Peyer's patch (tissue), 4 donors: Measurements from ENCODE around the gene DKK3. TPM values are rescaled to one million over a fixed set of nuclear protein-coding genes. Genes with fewer than 3 reads are reported as not detected.

ENCODE experiments used
- DNase-seq, 3 donors: peaks; one replicate each; pipeline ENCODE4 v3.0.0-alpha.2; 2017 to 2019
- H3K27ac ChIP-seq, 4 donors: fragments of 200-600 bp; sonication (generic); one replicate each; pipeline ENCODE4 v1.5.1; 2016 to 2019
- H3K27me3 ChIP-seq, 2 donors: fragments of 200-600 bp; sonication (generic); one replicate each; pipeline ENCODE4 v1.5.1; 2019
- H3K36me3 ChIP-seq, 3 donors: fragments of 200-600 bp; sonication (generic); one replicate each; pipeline ENCODE4 v1.5.1; 2016 to 2019
- H3K4me1 ChIP-seq, 4 donors: fragments of 200-600 bp; sonication (generic); one replicate each; pipeline ENCODE4 v1.5.1; 2016 to 2019
- H3K4me3 ChIP-seq, 4 donors: fragments of 200-600 bp; sonication (generic); 1 replicate in 3 of 4; 2 replicates in 1 of 4; pipeline ENCODE4 v1.5.1; 2016 to 2019; ENCODE audit warnings: mild to moderate bottlenecking in 1 of 4
- H3K9me3 ChIP-seq, 4 donors: fragments of 200-600 bp; sonication (generic); one replicate each; pipeline ENCODE4 v1.5.1; 2016 to 2019; ENCODE audit warnings: mild to moderate bottlenecking in 1 of 4
- CTCF ChIP-seq, 6 experiments: fragments of 450-650 bp in 4 of 6; fragments of 200-600 bp in 2 of 6; sonication (generic) in 1 of 6; IDR thresholded peaks; one replicate each; pipeline ENCODE4 v1.5.1; 2017 to 2019; ENCODE audit warnings: antibody characterized with exemption in 6 of 6, mild to moderate bottlenecking in 3 of 6, moderate library complexity in 1 of 6
- POLR2A ChIP-seq, 2 donors: fragments of 450-650 bp; IDR thresholded peaks; one replicate each; pipeline ENCODE4 v1.5.1; 2017; ENCODE audit warnings: antibody characterized with exemption in 2 of 2, mild to moderate bottlenecking in 2 of 2, moderate library complexity in 2 of 2
- total RNA-seq, 4 donors: library from RNA; depleted of rRNA; stranded (reverse); fragments of >200 nt; gene quantifications; one replicate each; pipeline ENCODE4 v1.1.0, GENCODE V29; 2016

Gene DKK3
- total RNA-seq, 4 donors from 2014 or later: 19.8 to 52.0 (median 26.7) TPM

GRCh38 chr11:11946878-11947277, 61.5 kb downstream of the DKK3 start:
- H3K9me3 ChIP-seq: no peaks in the 10 kb centered on the region
- H3K4me1 ChIP-seq: no peaks in the 10 kb centered on the region
- TF ChIP-seq POLR2A (IDR thresholded peaks at IDR 0.05): no peak
- TF ChIP-seq CTCF (IDR thresholded peaks at IDR 0.05): no peak
- no peaks in the 10 kb centered on the region for H3K27me3 ChIP-seq
- peaks cover 0 to 45% (median 0%) of the 10 kb centered on the region in 3 donors for H3K36me3 ChIP-seq
- H3K27ac ChIP-seq: no peak overlapping the region
- DNase-seq: no peak
- no peak overlapping the region for H3K4me3 ChIP-seq

GRCh38 chr11:11946180-11946579, 62.2 kb downstream of the DKK3 start:
- no peaks in the 10 kb centered on the region for H3K27me3 ChIP-seq
- no peak overlapping the region for H3K27ac ChIP-seq

GRCh38 chr11:11944444-11944843, 64.0 kb downstream of the DKK3 start:
- Histone ChIP-seq H3K4me3 (no peak overlapping the region), H3K4me1 (no peaks in the 10 kb centered on the region), H3K27ac (no peak overlapping the region), H3K9me3 (no peaks in the 10 kb centered on the region), H3K36me3 (peaks cover 0 to 42% (median 0%) of the 10 kb centered on the region in 3 donors), H3K27me3 (no peaks in the 10 kb centered on the region)
- no peak for TF ChIP-seq CTCF (IDR thresholded peaks at IDR 0.05)
- no peak for TF ChIP-seq POLR2A (IDR thresholded peaks at IDR 0.05)
- DNase-seq: no peak

More at GRCh38 chr11:11946180-11946579, 62.2 kb downstream of the DKK3 start:
- Histone ChIP-seq H3K9me3 (no peaks in the 10 kb centered on the region), H3K36me3 (peaks cover 0 to 44% (median 0%) of the 10 kb centered on the region in 3 donors), H3K4me1 (no peaks in the 10 kb centered on the region), H3K4me3 (no peak overlapping the region)
- no peak for TF ChIP-seq POLR2A (IDR thresholded peaks at IDR 0.05)
- TF ChIP-seq CTCF (IDR thresholded peaks at IDR 0.05): no peak
- DNase-seq: no peak

GRCh38 chr11:11942668-11943067, 65.8 kb downstream of the DKK3 start:
- Histone ChIP-seq H3K36me3 (peaks cover 0 to 54% (median 0%) of the 10 kb centered on the region in 3 donors), H3K9me3 (no peaks in the 10 kb centered on the region), H3K4me1 (no peaks in the 10 kb centered on the region), H3K27ac (no peak overlapping the region), H3K27me3 (no peaks in the 10 kb centered on the region), H3K4me3 (no peak overlapping the region)
- DNase-seq: no peak
- TF ChIP-seq POLR2A (IDR thresholded peaks at IDR 0.05): no peak
- TF ChIP-seq CTCF (IDR thresholded peaks at IDR 0.05): no peak

GRCh38 chr11:11940551-11940950, 67.9 kb downstream of the DKK3 start:
- no peak for DNase-seq
- Histone ChIP-seq H3K4me3 (no peak overlapping the region), H3K27me3 (no peaks in the 10 kb centered on the region), H3K27ac (no peak overlapping the region), H3K9me3 (no peaks in the 10 kb centered on the region), H3K4me1 (no peaks in the 10 kb centered on the region), H3K36me3 (peaks cover 0 to 67% (median 0%) of the 10 kb centered on the region in 3 donors)
- TF ChIP-seq POLR2A (IDR thresholded peaks at IDR 0.05) (no peak), CTCF (IDR thresholded peaks at IDR 0.05) (no peak)

GRCh38 chr11:11937957-11938356, 70.5 kb downstream of the DKK3 start:
- no peak for TF ChIP-seq POLR2A (IDR thresholded peaks at IDR 0.05)
- no peak for TF ChIP-seq CTCF (IDR thresholded peaks at IDR 0.05)
- Histone ChIP-seq H3K27ac (no peak overlapping the region), H3K36me3 (peaks cover 0 to 88% (median 0%) of the 10 kb centered on the region in 3 donors)

More at GRCh38 chr11:11937957-11938356, 70.5 kb downstream of the DKK3 start:
- no peak for DNase-seq
- Histone ChIP-seq H3K4me3 (no peak overlapping the region), H3K27me3 (no peaks in the 10 kb centered on the region), H3K9me3 (no peaks in the 10 kb centered on the region), H3K4me1 (no peaks in the 10 kb centered on the region)
